ENCODE results near the gene SLC35D3. TPM values are rescaled to one million over a fixed set of nuclear protein-coding genes. Genes with fewer than 3 reads are reported as not detected.
"Not testable (repeated sequence)": the region's sequence is repeated elsewhere in the genome, so short reads cannot be mapped to it uniquely, and the experiment has no call there.

Gene SLC35D3, protein sequence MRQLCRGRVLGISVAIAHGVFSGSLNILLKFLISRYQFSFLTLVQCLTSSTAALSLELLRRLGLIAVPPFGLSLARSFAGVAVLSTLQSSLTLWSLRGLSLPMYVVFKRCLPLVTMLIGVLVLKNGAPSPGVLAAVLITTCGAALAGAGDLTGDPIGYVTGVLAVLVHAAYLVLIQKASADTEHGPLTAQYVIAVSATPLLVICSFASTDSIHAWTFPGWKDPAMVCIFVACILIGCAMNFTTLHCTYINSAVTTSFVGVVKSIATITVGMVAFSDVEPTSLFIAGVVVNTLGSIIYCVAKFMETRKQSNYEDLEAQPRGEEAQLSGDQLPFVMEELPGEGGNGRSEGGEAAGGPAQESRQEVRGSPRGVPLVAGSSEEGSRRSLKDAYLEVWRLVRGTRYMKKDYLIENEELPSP
- not detected in 2 replicates for total RNA-seq (2014; rRNA removed)
- 0.06 TPM for polyA plus RNA-seq (2012)

DNA sequence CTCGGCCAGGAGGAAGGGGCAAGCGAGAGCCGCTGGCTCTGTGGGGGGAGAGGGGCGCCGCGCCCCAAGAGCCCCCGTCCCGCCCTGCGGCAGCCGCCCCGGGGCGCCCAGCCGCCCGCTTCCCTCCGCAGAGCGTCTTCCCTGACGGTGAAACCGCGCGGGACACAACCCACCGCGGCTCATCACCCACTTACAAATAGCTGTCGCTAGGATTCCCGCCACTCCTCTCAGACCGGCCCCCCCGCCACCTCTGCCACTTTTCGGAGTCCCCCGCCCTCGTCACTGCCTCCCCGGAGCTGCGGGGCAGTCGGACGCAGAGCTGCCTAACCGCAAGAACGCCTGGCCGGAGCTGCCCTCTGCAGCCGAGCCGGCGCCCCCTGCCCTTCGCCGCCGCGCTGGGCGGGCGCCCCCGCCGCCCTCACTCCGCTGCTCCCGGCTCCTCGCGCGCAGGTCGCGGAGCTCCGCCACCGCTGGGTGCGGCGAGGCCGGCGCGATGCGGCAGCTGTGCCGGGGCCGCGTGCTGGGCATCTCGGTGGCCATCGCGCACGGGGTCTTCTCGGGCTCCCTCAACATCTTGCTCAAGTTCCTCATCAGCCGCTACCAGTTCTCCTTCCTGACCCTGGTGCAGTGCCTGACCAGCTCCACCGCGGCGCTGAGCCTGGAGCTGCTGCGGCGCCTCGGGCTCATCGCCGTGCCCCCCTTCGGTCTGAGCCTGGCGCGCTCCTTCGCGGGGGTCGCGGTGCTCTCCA is at the start of gene SLC35D3:
SLC35D3 (plus strand) TSS at position 366 of the 749 bp plus-strand sequence; CDS start at position 494, 128 bp downstream.
- peak; percentile 19 for DNase-seq (ENCODE audit: low read depth)

DNA sequence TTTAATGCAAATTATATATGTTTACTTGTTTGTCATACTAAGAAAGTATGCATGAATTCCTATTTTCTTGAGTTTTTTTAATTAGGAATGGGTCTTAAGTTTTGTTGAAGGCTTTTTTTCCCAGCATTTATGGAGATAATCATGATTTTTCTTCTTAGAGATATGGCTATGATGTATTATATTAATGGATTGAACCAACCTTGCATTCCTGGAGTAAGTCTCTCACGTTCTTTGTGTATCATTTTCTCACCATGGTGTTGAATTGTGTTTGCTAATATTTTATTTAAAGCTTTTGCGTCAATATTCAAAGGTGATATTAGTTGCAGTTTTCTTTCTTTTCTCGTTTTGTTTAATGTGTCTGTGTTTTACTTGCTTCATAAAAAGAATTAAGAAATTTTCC is 48.4 kb upstream of the SLC35D3 start:
- peak; percentile 32 for DNase-seq (ENCODE audit: low read depth)

DNA sequence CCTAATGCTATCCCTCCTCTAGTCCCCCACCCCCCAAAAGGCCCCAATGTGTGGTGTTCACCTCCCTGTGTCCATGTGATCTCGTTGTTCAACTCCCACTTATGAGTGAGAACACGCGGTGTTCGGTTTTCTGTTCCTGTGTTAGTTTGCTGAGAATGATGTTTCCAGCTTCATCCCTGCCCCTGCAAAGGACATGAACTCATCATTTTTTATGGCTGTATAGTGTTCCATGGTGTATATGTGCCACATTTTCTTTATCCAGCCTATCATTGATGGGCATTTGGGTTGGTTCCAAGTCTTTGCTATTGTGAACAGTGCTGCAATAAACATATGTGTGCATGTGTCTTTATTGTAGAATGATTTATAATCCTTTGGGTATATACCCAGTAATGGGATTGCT is 45.6 kb upstream of the SLC35D3 start:
- not testable (repeated sequence) for DNase-seq (ENCODE audit: low read depth)

DNA sequence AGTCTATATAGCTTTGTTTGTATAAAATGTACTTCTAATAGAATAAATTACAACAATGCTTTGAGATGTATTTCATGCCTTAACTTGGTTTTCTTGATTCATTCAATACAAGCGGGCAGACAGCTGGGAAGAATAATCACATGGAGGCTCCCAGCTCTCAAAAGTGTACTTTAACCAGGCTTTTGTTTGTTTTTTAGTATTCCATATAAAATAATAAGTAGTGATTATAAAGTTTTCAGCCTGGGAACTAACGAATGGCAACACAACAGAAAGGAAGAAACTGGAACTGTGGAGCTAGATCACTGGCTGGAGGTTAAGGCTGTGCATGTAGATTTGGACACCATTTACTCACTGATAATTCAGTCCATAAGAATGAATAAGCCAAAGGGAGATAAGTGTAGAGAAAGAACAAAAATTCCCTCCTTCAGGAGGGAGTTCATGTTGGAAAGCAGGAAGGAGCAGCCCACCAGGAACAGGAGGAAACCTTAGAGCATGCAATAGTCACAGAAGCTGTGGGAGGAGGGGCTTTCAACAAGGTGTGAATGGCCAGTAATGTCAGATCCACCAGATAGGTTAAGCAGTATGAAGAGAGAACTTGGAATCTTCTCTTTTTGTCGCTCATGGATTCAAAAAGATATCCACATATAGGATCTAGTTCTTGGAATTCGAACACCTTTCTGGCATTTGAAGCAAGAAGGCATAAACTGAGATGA is 41.2 kb upstream of the SLC35D3 start:
- DNase-seq (ENCODE audit: low read depth), result no peak

DNA sequence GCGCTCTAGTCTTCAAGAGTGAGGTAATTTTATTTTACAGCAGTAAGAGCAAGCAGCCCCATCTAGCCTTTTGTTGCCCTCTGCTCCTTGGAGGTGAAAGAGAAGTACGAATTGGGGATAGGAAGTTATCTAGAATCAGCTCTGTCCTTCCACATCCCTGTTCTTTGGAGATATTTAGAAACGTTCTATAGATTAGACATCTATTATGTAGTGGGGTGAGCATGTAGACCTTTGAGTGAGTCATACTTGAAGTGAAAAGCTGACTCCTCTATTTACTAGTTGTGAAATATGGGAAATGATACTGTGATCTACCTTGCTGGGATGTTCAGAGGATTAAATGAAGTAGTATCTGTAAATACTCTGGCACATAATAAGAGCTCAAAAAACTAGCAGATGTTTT is 36.0 kb upstream of the SLC35D3 start:
- DNase-seq (ENCODE audit: low read depth), result no peak

DNA sequence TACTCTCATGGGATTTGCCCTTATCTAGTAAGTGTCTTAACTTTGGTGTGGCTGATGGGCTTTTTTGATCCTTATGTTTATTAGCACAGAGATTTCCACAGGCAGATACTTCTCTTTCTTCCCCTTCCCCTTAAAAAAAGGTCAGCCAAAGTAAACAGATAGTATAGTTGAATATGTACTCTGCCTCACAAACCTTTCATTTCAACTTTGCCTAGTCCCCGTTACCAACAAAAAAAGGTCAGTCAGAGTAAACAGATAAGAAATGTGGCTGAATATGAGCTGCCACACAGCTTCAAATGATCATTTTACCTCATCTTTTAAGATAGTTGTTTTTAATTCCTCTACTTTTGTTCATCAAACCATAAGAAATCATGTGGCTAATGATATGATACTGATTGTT is 34.1 kb upstream of the SLC35D3 start:
- DNase-seq (ENCODE audit: low read depth), result no peak

DNA sequence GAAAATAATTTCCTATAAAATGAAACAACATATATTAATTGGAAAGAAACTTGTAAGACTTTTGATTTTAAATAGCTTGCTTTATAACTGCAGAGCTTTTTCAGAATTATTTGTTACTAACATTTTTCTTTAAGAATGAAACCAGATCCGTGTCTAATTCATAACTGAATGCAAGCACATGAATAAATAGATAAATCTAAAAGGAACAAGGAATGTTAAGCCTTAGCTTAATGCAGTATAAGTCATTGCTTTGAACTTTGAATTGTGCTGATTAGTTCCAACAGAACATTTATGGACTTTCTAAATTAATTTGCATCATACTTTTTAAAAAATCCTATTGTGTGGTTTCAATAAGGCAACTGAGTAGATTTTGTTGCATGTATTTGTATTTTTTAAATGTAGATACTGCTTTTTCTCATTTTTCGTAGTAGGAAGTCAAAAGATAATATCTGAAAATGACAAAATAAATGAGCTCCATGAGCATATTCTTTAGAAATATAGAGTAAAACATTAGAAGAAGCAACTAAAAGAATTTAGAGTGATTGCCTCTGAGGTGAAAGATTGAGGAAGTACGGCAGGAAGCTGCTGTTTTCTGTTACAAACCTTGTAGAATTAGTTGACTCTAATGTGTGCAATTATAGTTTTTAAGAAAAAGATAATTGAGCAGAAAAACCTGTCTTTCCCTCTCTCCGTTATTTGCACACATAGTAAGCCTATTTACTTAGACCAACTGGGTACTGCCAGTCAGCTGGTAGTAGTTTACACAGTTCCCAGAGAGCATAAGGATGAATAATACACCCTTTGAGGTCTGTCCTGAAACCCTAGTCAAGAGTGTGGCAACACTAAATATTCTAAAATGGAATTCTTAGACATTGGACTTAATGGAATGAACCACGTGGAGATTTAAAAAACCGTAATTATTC is 32.6 kb upstream of the SLC35D3 start:
- peak; percentile 29 for DNase-seq (ENCODE audit: low read depth)

DNA sequence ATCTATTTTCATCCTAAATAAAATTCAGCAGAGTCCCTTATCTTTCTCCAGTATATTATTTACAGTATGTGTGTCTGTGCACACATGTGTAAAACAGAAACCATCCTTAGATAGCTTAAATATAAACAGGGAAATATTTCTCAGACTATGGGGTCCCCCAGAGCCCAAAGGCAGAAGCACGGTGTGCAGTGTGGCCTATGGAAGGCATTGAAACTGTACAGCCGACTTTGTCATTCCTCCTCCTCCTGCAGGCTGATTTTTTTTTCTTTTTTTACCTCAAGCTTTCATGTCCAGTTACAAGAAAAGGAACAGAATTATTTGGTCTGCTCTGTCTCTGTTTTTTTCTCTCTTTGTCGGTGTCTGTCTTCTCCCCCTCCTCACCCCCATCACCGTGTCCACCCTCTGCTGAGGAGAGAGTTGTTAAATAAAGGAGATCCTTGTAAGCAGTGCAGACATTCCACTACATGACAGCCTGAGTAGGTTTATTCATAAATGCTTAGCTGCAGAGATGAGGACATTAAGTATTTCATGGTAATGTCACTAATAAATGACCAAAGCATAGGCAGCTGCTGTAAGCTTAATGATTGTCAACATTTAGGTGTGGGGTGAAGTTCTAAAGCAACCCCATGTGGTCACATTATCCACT is 31.8 kb upstream of the SLC35D3 start:
- DNase-seq (ENCODE audit: low read depth), result no peak

DNA sequence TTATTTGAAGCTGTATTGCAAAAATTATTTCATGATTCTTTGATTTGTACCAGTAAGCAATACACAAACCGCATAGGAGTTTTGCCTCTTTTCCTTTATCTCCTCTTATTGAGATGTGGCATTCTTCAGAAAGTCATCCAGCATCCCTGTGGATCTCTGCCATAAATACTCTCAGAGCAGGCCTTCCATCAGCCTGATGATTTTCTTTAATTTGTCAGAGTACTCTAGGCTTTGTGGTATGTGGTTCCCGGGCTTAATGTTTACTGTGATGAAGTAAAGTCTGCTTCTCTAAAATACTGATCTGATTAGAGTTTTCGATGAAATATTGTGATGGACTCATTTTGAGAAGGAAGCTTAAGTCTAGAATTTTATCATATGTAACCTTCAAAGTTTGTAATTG is 31.1 kb upstream of the SLC35D3 start:
- DNase-seq (ENCODE audit: low read depth), result no peak

DNA sequence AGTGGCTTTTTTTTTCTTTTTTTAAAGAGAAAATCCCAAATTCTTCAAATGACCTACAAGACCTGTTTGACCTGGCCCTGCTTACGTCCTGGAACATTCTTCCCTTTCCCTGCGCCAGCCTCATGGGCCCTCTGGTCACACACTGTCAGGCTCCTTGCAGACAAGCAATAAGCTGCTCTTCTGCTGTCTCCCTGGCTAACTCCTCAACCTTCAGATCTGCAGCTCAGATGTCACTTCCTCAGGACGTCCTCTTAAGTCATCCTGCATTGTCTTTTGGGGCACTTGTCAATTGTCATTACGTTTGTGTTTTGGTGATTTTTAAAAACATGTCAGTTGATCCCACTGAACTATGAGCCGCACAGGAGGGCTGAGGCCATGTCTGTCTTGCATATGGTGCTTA is 28.9 kb upstream of the SLC35D3 start:
- DNase-seq (ENCODE audit: low read depth), result no peak

DNA sequence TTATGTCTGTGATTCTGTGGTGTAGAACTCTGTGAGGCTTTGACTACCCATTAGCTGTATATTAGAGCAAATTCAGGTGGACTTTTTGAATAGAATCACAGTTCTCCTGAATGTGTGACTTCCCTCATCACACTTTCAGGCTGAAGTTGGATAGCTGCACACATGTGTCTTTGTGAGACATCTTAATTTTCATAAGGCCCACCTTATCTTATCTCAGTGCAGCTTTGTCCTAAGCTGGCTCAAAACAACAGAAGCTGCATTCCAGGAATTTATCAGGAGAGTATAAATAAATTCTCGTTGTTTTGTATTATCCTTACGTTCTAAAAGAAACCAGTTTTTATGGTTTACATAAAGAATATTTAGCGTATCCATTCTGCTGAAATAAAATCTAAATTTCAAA is 26.2 kb upstream of the SLC35D3 start:
- no peak for DNase-seq (ENCODE audit: low read depth)

DNA sequence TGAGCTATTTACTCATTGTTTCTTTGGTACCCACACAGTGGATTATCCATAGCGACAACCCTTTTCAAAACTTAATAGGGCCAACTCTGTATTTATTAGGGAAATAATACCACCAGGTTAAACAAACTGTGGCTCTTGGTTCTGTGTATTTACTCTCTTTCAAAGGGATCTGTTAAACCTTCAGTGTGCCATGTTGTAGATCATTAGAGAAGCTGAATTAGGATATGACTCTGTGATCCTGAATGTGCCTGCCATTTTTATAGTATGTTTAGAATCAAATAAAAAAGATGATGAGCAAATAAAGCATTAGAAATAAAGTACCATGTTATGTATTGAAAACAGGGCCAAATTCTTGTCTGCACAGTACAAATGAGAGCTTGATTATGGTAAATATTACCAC is 25.0 kb upstream of the SLC35D3 start:
- no peak for DNase-seq (ENCODE audit: low read depth)

DNA sequence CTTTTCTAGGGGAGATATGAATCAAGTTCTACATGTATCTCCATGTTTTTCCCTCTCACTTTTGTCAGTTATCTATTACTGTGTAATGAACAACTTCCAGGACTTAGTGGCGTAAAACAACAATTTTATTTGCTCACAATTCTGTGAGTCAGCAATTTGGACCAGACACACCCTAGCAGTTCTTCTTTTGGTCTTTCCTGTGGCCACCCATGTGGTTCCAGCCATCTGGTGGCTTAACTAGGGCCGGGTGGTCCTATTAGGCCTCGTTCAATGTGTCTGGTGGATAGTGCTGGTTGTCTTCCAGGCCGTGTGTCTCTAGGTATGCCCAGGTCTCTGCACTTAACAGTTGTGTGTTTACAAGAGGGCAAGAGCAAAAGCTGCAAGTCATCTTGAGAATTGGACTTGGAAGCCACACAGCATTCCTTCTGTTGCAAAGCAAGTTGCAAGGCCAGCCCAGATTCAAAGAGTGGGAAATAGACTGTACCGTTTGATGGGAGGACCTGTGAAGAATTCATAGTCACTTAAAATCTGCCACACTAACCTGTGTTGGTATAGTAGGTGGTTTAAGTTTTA is 20.8 kb upstream of the SLC35D3 start:
- DNase-seq (ENCODE audit: low read depth), result no peak

DNA sequence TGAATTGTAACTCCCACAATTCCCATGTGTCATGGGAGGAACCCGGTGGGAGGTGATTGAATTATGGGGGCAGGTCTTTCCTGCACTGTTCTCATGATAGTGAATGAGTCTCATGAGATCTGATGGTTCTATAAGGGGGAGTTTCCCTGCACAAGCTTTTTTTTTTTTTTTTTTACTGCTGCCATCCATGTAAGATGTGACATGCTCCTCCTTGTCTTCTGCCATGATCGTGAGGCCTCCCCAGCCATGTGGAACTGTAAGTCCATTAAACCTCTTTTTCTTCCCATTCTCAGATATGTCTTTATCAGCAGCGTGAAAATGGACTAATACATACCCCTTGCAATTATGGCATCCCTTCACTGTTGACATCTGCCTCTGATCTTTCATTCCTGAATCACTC is 17.6 kb upstream of the SLC35D3 start:
- DNase-seq (ENCODE audit: low read depth), result not testable (repeated sequence)

DNA sequence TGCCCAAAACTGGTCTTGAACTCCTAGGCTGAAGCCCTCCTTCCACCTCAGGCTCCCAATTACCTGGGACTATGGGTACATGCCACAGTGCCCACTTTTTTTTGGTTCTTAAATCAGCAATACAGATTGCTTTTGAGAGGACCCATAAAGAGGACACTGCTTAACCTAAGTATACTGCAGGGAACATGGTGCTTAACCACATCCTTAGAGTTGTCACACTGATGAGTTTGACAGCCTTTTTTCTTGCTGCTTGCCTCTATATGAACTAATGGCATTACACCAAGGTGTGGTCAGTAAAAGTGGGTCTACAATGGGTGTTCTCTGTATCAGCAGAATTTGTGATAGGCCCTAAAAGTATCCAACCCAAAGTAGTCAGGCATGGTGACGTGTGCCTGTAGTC is 7.2 kb upstream of the SLC35D3 start:
- DNase-seq (ENCODE audit: low read depth), result no peak

DNA sequence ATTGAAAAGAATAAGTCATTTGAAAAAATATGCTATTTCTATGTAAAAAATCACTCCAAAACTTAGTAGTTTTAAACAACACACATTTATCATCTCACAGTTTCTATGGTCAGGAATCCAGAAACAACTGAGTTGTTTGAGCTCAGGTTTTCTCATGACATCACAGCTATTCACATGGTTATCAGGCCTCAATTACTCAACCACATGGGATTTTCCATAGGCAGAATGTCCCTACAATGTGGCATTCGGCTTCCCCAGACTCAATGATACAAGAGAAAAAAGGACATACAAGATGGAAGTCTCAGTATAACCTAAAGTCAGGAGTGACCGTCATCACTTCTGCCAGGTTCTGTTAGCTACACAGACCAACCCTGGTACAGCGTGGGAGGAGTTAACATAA is 3.4 kb upstream of the SLC35D3 start:
- no peak for DNase-seq (ENCODE audit: low read depth)

DNA sequence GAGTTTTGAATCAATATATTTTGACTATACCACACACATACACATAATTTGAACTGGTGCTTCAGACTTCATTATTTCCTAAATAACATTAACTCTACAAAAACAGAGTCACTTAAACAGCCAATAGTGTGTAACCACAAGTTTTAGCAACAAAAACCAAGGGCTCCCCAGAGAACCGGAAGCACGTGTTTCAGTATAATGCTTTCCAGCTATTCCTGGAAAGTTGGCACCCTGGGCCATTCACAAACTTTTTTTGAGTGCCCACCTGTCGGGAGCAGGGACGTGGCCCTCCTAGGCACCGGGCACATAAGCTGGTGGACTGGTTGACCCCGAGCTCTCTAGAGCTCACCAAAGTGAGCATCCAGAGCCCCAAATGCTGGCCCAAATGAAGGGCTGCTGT is 1.9 kb upstream of the SLC35D3 start:
- no peak for DNase-seq (ENCODE audit: low read depth)

DNA sequence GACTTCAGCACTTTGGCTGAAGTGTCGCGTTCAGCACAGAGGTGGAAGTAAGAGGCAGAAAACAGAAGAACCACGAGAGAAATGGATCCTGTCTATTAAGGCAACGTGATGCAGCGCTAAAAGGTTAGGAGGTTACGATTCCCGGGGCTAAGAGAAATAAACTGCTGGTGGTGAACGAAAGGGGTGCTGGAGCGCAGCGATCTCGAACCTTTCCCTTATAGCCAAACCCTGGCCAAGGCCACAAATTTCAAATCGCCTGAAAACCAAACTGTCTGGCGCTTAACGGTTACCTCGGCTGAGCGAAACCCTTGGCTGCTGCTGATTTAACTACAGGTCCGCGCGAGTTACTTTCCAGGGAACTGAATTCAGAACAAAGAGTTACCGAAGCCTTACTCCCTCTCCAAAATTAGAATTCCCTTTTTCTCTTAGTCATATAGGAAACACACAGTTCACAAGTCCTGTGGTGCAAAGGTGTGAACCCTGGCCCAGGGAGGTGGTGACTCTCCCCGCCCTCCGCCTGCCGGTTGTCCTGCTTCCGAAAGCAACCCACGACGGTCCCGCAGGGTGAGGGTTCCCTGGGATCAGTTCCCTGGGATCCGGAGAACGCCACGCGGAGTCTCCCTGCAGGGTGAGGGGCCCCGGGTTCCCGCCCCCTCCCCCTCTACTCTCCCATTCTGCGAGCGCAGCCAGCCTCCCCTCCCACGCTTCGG is 1.3 kb upstream of the SLC35D3 start:
- no peak for DNase-seq (ENCODE audit: low read depth)

DNA sequence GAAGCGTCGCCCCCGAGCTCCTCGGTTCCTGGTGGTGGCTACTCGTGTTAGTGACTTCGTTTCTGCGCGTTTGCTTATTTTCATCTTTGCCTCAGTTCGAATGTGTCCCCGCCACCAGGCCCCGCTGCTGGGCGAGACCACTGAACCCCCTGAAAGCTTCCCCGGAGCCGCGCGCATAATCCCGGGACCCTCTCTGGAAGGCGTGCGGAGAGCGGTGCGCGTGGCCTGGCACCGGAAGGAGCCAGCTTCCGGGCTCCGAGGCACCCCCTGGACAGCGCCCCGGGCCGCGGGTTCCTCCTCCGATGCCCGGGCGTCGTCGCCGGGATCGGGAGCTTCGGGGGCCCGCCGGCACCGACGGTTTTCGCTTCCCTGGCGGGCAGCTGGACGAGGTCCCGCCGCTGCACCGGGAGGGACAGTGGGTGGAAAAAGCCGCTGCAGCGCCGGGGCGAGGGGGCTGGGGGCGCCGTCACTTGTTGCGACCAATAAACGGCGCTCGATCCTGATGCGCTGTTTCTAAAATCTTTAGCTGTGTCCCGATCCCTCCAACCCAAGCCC is 643 bp upstream of the SLC35D3 start:
- DNase-seq (ENCODE audit: low read depth), result no peak

DNA sequence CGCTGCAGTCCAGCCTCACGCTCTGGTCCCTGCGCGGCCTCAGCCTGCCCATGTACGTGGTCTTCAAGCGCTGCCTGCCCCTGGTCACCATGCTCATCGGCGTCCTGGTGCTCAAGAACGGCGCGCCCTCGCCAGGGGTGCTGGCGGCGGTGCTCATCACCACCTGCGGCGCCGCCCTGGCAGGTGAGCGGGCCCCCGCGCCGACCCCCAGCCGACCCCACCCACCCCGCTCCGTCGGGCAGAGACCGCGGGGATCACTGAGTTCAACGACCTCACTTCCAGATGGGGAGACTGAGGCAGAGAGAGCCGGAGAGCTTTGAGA is 545 bp downstream of the SLC35D3 start:
- DNase-seq (ENCODE audit: low read depth), result no peak
